Neuronal stem cell (in vitro differentiated cells): ENCODE data around the gene GID8. TPM values are rescaled to one million over a fixed set of nuclear protein-coding genes. Genes with fewer than 3 reads are reported as not detected.

Experiments used
- DNase-seq: peaks from one replicate; pipeline ENCODE4 v3.0.0-alpha.2; 2013; ENCODE audit warnings: low spot score
- H2AFZ ChIP-seq: one replicate; pipeline ENCODE4 v1.6.1; 2013; ENCODE audit warnings: mild to moderate bottlenecking, low read length, inconsistent platforms
- H2AK5ac ChIP-seq: 2 replicates; pipeline ENCODE4 v1.6.1; 2013; ENCODE audit warnings: low read depth, mild to moderate bottlenecking, inconsistent platforms, low read length, moderate library complexity, mixed read lengths
- H2BK120ac ChIP-seq: 2 replicates; pipeline ENCODE4 v1.6.1; 2013; ENCODE audit warnings: low read depth, mild to moderate bottlenecking, inconsistent platforms, low read length, moderate library complexity, mixed read lengths
- H2BK12ac ChIP-seq: one replicate; pipeline ENCODE4 v1.6.1; 2013; ENCODE audit warnings: low read length, inconsistent platforms
- H2BK15ac ChIP-seq: 2 replicates; pipeline ENCODE4 v1.6.1; 2013; ENCODE audit warnings: mild to moderate bottlenecking, low read length, inconsistent platforms, mixed read lengths
- H2BK5ac ChIP-seq: one replicate; pipeline ENCODE4 v1.6.1; 2013; ENCODE audit warnings: inconsistent platforms, mild to moderate bottlenecking, low read length, moderate library complexity
- H3K14ac ChIP-seq: one replicate; pipeline ENCODE4 v1.6.1; 2013; ENCODE audit warnings: low read length, inconsistent platforms
- H3K18ac ChIP-seq: 2 replicates; pipeline ENCODE4 v1.6.1; 2013; ENCODE audit warnings: low read length, inconsistent platforms
- H3K23ac ChIP-seq: 2 replicates; pipeline ENCODE4 v1.6.1; 2013; ENCODE audit warnings: low read depth, mild to moderate bottlenecking, mixed read lengths, low read length, inconsistent platforms; ENCODE audit not compliant: poor library complexity
- H3K27ac ChIP-seq: replicated peaks from 3 replicates; pipeline ENCODE4 v1.5.1; 2013; ENCODE audit warnings: low read length, inconsistent platforms
- H3K27me3 ChIP-seq, 3 experiments: 2 replicates each; pipeline ENCODE4 v1.6.1; 2013; ENCODE audit warnings: low read length in 3 of 3, mild to moderate bottlenecking in 2 of 3, inconsistent platforms in 1 of 3, low read depth in 1 of 3, mixed read lengths in 1 of 3, moderate library complexity in 1 of 3; ENCODE audit not compliant: control insufficient read depth in 3 of 3, insufficient read depth in 3 of 3
- H3K36me3 ChIP-seq, 2 donors: replicated peaks in 1 of 2; 2 replicates each; pipeline ENCODE4 v1.6.1; 2013; ENCODE audit warnings: low read length in 2 of 2; ENCODE audit not compliant: control insufficient read depth in 2 of 2, insufficient read depth in 2 of 2
- H3K4ac ChIP-seq: 2 replicates; pipeline ENCODE4 v1.6.1; 2013; ENCODE audit warnings: inconsistent platforms, mild to moderate bottlenecking, low read length, moderate library complexity
- H3K4me1 ChIP-seq, 2 donors: 1 replicate in 1 of 2; 2 replicates in 1 of 2; pipeline ENCODE4 v1.6.1; 2013; ENCODE audit warnings: low read length in 2 of 2, low read depth in 1 of 2; ENCODE audit not compliant: control insufficient read depth in 2 of 2, insufficient read depth in 1 of 2
- H3K4me2 ChIP-seq: one replicate; pipeline ENCODE4 v1.6.1; 2013; ENCODE audit warnings: mild to moderate bottlenecking, low read length, inconsistent platforms; ENCODE audit not compliant: insufficient read depth, poor library complexity, severe bottlenecking
- H3K4me3 ChIP-seq, 2 donors: 2 replicates each; pipeline ENCODE4 v1.5.1; 2013; ENCODE audit warnings: low read length in 2 of 2, mild to moderate bottlenecking in 2 of 2, inconsistent platforms in 1 of 2, moderate library complexity in 1 of 2
- H3K79me1 ChIP-seq: one replicate; pipeline ENCODE4 v1.6.1; 2013; ENCODE audit warnings: low read depth, mild to moderate bottlenecking, inconsistent platforms, low read length, moderate library complexity
- H3K9ac ChIP-seq: one replicate; pipeline ENCODE4 v1.6.1; 2013; ENCODE audit warnings: mild to moderate bottlenecking, low read depth, low read length, inconsistent platforms; ENCODE audit not compliant: poor library complexity
- H3K9me3 ChIP-seq, 2 donors: replicated peaks in 1 of 2; 2 replicates each; pipeline versions ENCODE3 to v1.6.1; 2013; ENCODE audit warnings: low read length in 2 of 2, mild to moderate bottlenecking in 2 of 2, inconsistent platforms in 1 of 2, low read depth in 1 of 2, mixed read lengths in 1 of 2, moderate library complexity in 1 of 2; ENCODE audit not compliant: control insufficient read depth in 2 of 2, insufficient read depth in 1 of 2
- H4K8ac ChIP-seq: one replicate; pipeline ENCODE4 v1.6.1; 2013; ENCODE audit warnings: low read depth, mild to moderate bottlenecking, inconsistent platforms, low read length, moderate library complexity
- H4K91ac ChIP-seq: one replicate; pipeline ENCODE4 v1.6.1; 2013; ENCODE audit warnings: low read length, low read depth, mild to moderate bottlenecking, inconsistent platforms; ENCODE audit not compliant: poor library complexity
- WGBS, 2 donors: extraction: QIAGEN DNeasy Blood & Tissue Kit; methylation state at CpG; one replicate each; pipeline ENCODE4 v1.1.7; 2013; ENCODE audit warnings: missing lambda C conversion rate in 2 of 2, mixed read lengths in 1 of 2; ENCODE audit not compliant: insufficient read length in 2 of 2, insufficient replicate concordance in 1 of 2; ENCODE audit errors: extremely low coverage in 2 of 2; 5-methylcytosine and 5-hydroxymethylcytosine counted together
- polyA plus RNA-seq, 2 experiments: library from polyadenylated mRNA; stranded (reverse); fragments of 200-250 nt; gene quantifications; one replicate each; pipeline ENCODE4 v1.2.3, GENCODE V29; 2013

GID8 gene
- 34.3 TPM for polyA plus RNA-seq (2013, experiment 1 of 2)
- 35.7 TPM for polyA plus RNA-seq (2013, experiment 2 of 2)

GRCh38 chr20:62938105-62938888 is at the start of gene GID8:
Gene GID8, plus strand, starts transcription at chr20:62938147. Its CDS starts 3,356 bp downstream, at chr20:62941503.
- Histone ChIP-seq H3K23ac (peak within 1 kb of the TSS; percentile 98), H2BK15ac (no peak within 1 kb of the TSS), H3K4me2 (peak within 1 kb of the TSS; percentile 66), H3K36me3 (peaks cover 30 to 65% of the 10 kb centered on the region in 2 donors), H2BK12ac (peak within 1 kb of the TSS; percentile 95), H3K9me3 (no peaks in the 10 kb centered on the region), H3K27me3 (no peaks in the 10 kb centered on the region), H3K79me1 (peaks cover 8% of the 10 kb centered on the region), H2AK5ac (peak within 1 kb of the TSS; percentile 99), H2AFZ (peak within 1 kb of the TSS; percentile 92), H4K91ac (peak within 1 kb of the TSS; percentile 93), H3K14ac (peak within 1 kb of the TSS; percentile 78), H3K18ac (peak within 1 kb of the TSS; percentile 97), H3K4me1 (peaks cover 3 to 8% of the 10 kb centered on the region in 2 donors), H2BK120ac (no peak within 1 kb of the TSS), H3K27ac (peak within 1 kb of the TSS; percentile 75), H2BK5ac (peak within 1 kb of the TSS; percentile 42), H3K4ac (peak within 1 kb of the TSS; percentile 98), H3K9ac (peak within 1 kb of the TSS; percentile 94), H4K8ac (peak within 1 kb of the TSS; percentile 95), H3K4me3 (peak within 1 kb of the TSS; percentile 92 to 98)
- WGBS, 2 donors: no CpG with 5 or more reads among the region's 79 CpGs
- no peak for DNase-seq

DNA sequence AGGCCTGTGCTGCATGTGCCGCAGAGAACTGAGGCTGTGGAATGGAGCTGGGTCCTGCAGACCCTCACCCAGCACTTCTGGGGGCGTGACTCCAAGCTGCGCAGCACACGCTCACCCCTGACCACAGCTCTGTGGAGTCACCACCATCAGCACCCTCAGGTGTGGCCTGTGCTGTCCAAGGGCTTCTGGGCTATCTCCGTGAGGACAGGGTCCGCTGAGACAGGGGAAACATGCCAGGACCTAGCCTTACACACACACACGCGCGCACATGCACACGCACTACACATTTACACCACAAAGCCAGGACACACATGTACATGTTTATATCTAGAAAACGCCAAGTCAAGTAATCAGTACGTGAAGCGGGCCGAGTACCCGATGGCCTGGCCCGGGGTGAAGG is 49.5 kb upstream of the GID8 start:
- Histone ChIP-seq H3K4ac (no peak overlapping the region), H3K36me3 (peaks cover 49 to 78% of the 10 kb centered on the region in 2 donors), H2BK120ac (no peak overlapping the region), H3K14ac (no peak overlapping the region), H3K4me1 (peaks cover 0 to 2% of the 10 kb centered on the region in 2 donors), H3K9me3 (peaks cover 0 to 10% of the 10 kb centered on the region in 2 donors), H2AK5ac (no peak overlapping the region), H2BK12ac (no peak overlapping the region), H3K27me3 (no peaks in the 10 kb centered on the region), H4K91ac (no peak overlapping the region), H2AFZ (no peak overlapping the region), H3K27ac (no peak overlapping the region), H3K18ac (no peak overlapping the region), H4K8ac (no peak overlapping the region), H3K4me2 (no peak overlapping the region), H2BK5ac (peak overlapping the region; percentile 10), H3K23ac (peak overlapping the region; percentile 44), H3K4me3 (peak overlapping the region in 1 of 2 donors; percentile 55), H3K79me1 (peaks cover 5% of the 10 kb centered on the region), H3K9ac (no peak overlapping the region), H2BK15ac (no peak overlapping the region)
- WGBS, 2 donors: no CpG with 5 or more reads among the region's 16 CpGs
- no peak for DNase-seq

DNA sequence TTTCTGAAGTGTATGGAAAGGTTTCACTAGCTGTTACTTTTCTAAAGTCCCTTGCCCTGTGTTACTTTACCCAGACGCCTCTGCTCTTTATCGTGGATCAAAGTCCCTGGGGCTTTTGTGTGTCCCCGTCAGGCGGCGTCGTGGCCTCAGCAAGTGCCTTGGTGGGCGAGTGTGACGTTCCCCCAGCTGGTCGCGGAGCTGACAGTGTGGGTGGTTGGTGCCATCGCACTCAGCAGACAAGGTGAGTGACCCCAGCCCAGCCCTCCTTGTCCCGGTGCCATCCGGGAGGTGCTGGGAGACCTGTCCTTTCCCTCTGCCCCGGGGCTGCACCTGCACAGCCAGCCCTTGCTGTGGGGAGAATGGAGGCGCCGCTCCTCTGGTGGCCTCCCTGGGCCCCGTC is 49.0 kb upstream of the GID8 start:
- no CpG with 5 or more reads among the region's 17 CpGs for WGBS, 2 donors
- no peak overlapping the region for H2AK5ac ChIP-seq
- no peak overlapping the region for H3K23ac ChIP-seq
- H4K91ac ChIP-seq: no peak overlapping the region
- DNase-seq: no peak
- H2BK120ac ChIP-seq: no peak overlapping the region
- no peak overlapping the region for H3K4me3 ChIP-seq
- no peak overlapping the region for H3K27ac ChIP-seq
- H3K4ac ChIP-seq: no peak overlapping the region
- H3K27me3 ChIP-seq: no peaks in the 10 kb centered on the region
- H4K8ac ChIP-seq: no peak overlapping the region
- no peak overlapping the region for H3K18ac ChIP-seq
- H3K4me1 ChIP-seq: peaks cover 0 to 2% of the 10 kb centered on the region in 2 donors
- H3K9ac ChIP-seq: no peak overlapping the region
- H2AFZ ChIP-seq: no peak overlapping the region
- H2BK15ac ChIP-seq: no peak overlapping the region
- H3K79me1 ChIP-seq: peaks cover 5% of the 10 kb centered on the region
- peaks cover 52 to 83% of the 10 kb centered on the region in 2 donors for H3K36me3 ChIP-seq
- H2BK5ac ChIP-seq: no peak overlapping the region
- no peak overlapping the region for H3K14ac ChIP-seq
- H2BK12ac ChIP-seq: no peak overlapping the region
- peaks cover 0 to 10% of the 10 kb centered on the region in 2 donors for H3K9me3 ChIP-seq
- H3K4me2 ChIP-seq: no peak overlapping the region

DNA sequence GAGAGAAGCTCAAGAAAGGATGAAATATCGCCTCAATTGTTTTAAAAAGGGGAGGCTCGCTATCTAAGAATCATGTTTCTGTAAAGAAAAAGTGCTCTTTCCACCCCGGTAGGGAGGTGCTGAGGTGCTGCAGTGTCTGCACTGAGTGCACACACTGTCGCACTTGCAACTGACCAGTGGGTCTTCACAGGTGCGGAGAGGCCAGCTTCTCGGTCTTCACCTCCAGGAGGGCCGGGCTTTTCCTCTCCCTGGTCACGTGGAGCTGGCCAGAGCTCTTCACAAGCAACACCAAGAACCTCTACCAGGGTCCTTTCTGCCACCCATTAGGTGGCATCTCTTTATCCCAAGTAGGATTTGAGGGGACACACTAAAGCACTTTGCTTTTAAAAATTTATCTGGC is 48.5 kb upstream of the GID8 start:
- DNase-seq: no peak
- H2BK120ac ChIP-seq: no peak overlapping the region
- no peak overlapping the region for H4K91ac ChIP-seq
- H3K18ac ChIP-seq: no peak overlapping the region
- H2BK15ac ChIP-seq: no peak overlapping the region
- H3K79me1 ChIP-seq: peaks cover 5% of the 10 kb centered on the region
- H2BK12ac ChIP-seq: no peak overlapping the region
- no peak overlapping the region for H3K23ac ChIP-seq
- no peak overlapping the region for H2BK5ac ChIP-seq
- H3K9me3 ChIP-seq: peaks cover 0 to 10% of the 10 kb centered on the region in 2 donors
- H2AK5ac ChIP-seq: no peak overlapping the region
- no peak overlapping the region for H2AFZ ChIP-seq
- H3K9ac ChIP-seq: no peak overlapping the region
- WGBS, 2 donors: no CpG with 5 or more reads among the region's 8 CpGs
- no peak overlapping the region for H3K4me3 ChIP-seq
- H3K27me3 ChIP-seq: no peaks in the 10 kb centered on the region
- H3K4ac ChIP-seq: no peak overlapping the region
- H3K36me3 ChIP-seq: peaks cover 56 to 88% of the 10 kb centered on the region in 2 donors
- no peak overlapping the region for H3K14ac ChIP-seq
- H4K8ac ChIP-seq: no peak overlapping the region
- H3K4me1 ChIP-seq: peaks cover 0 to 2% of the 10 kb centered on the region in 2 donors
- H3K4me2 ChIP-seq: no peak overlapping the region
- no peak overlapping the region for H3K27ac ChIP-seq
